IPS DF 6.9 (cell line): Measurements from ENCODE around the gene NLRP7.
"Not testable (repeated sequence)": the region's sequence is repeated elsewhere in the genome, so short reads cannot be mapped to it uniquely, and the experiment has no call there.

Source experiments
- DNase-seq: peaks from one replicate; pipeline ENCODE4 v3.0.0-alpha.2; 2013; ENCODE audit warnings: low read depth, low spot score
- H3K27ac ChIP-seq: one replicate; pipeline ENCODE4 v1.5.1; 2013; ENCODE audit warnings: low read length, control low read depth
- H3K27me3 ChIP-seq: 2 replicates; pipeline ENCODE4 v1.6.1; 2013; ENCODE audit warnings: mild to moderate bottlenecking, low read length; ENCODE audit not compliant: control insufficient read depth, insufficient read depth
- H3K36me3 ChIP-seq: 2 replicates; pipeline ENCODE4 v1.6.1; 2013; ENCODE audit warnings: low read length; ENCODE audit not compliant: control insufficient read depth, insufficient read depth
- H3K4me1 ChIP-seq: 2 replicates; pipeline ENCODE4 v1.6.1; 2013; ENCODE audit warnings: low read length; ENCODE audit not compliant: control insufficient read depth, insufficient read depth
- H3K4me3 ChIP-seq: 2 replicates; pipeline ENCODE4 v1.5.1; 2013; ENCODE audit warnings: mild to moderate bottlenecking, low read length
- H3K9me3 ChIP-seq: 2 replicates; pipeline ENCODE4 v1.6.1; 2013; ENCODE audit warnings: low read length, inconsistent platforms; ENCODE audit not compliant: control insufficient read depth, insufficient read depth
- WGBS: extraction: QIAGEN DNeasy Blood & Tissue Kit; methylation state at CpG from one replicate; pipeline ENCODE4 v1.1.7; 2013; ENCODE audit warnings: mixed read lengths, missing lambda C conversion rate; ENCODE audit not compliant: insufficient read length, insufficient coverage; 5-methylcytosine and 5-hydroxymethylcytosine counted together

Gene NLRP7

GRCh38 chr19:54947381-54947780, at the start of gene NLRP7:
Gene NLRP7, minus strand, starts transcription at chr19:54947530.
- no CpG with 5 or more reads among the region's 8 CpGs for WGBS
- Histone ChIP-seq H3K4me1 (no peaks in the 10 kb centered on the region), H3K9me3 (peaks cover 9% of the 10 kb centered on the region), H3K27me3 (no peaks in the 10 kb centered on the region), H3K36me3 (no peaks in the 10 kb centered on the region), H3K4me3 (no peak within 1 kb of the TSS), H3K27ac (no peak within 1 kb of the TSS)
- no peak for DNase-seq

GRCh38 chr19:54995561-54995960, 48.2 kb upstream of the NLRP7 start:
- Histone ChIP-seq H3K27me3 (no peaks in the 10 kb centered on the region), H3K36me3 (no peaks in the 10 kb centered on the region)
- no CpG with 5 or more reads among the region's 3 CpGs for WGBS

GRCh38 chr19:54989531-54989930, 42.2 kb upstream of the NLRP7 start:
- not testable (repeated sequence) for H3K4me3 ChIP-seq, DNase-seq, H3K4me1 ChIP-seq, H3K9me3 ChIP-seq, H3K27ac ChIP-seq, H3K36me3 ChIP-seq, H3K27me3 ChIP-seq
- no CpG with 5 or more reads among the region's 11 CpGs for WGBS

More at GRCh38 chr19:54995561-54995960, 48.2 kb upstream of the NLRP7 start:
- H3K4me1 ChIP-seq = no peaks in the 10 kb centered on the region
- no peak overlapping the region for H3K27ac ChIP-seq
- no peak overlapping the region for H3K4me3 ChIP-seq
- H3K9me3 ChIP-seq = peaks cover 3% of the 10 kb centered on the region
- no peak for DNase-seq

- DNase-seq, H3K27me3 ChIP-seq, H3K4me1 ChIP-seq, H3K36me3 ChIP-seq, H3K27ac ChIP-seq, H3K4me3 ChIP-seq: not testable (repeated sequence)
- no CpG with 5 or more reads among the region's 23 CpGs for WGBS
- H3K9me3 ChIP-seq = peaks cover 12% of the 10 kb centered on the region
Measured at GRCh38 chr19:54982562-54982961, 35.2 kb upstream of the NLRP7 start.

- not testable (repeated sequence) for DNase-seq
Measured at GRCh38 chr19:54973229-54974090, 26.1 kb upstream of the NLRP7 start.

GRCh38 chr19:54971446-54971845, 24.1 kb upstream of the NLRP7 start:
- not testable (repeated sequence) for H3K27ac ChIP-seq, H3K9me3 ChIP-seq, H3K36me3 ChIP-seq, DNase-seq, H3K27me3 ChIP-seq, H3K4me1 ChIP-seq, H3K4me3 ChIP-seq
- no CpG with 5 or more reads among the region's 5 CpGs for WGBS

More at GRCh38 chr19:54973229-54974090, 26.1 kb upstream of the NLRP7 start:
- WGBS = no CpG with 5 or more reads among the region's 19 CpGs
- H3K9me3 ChIP-seq, H3K27ac ChIP-seq, H3K4me1 ChIP-seq, H3K27me3 ChIP-seq, H3K36me3 ChIP-seq, H3K4me3 ChIP-seq: not testable (repeated sequence)

GRCh38 chr19:54969647-54970046, 22.3 kb upstream of the NLRP7 start:
- Histone ChIP-seq H3K9me3 (peaks cover 8% of the 10 kb centered on the region), H3K4me3 (no peak overlapping the region), H3K27ac (no peak overlapping the region), H3K36me3 (no peaks in the 10 kb centered on the region), H3K4me1 (no peaks in the 10 kb centered on the region), H3K27me3 (no peaks in the 10 kb centered on the region)
- no peak for DNase-seq
- WGBS = no CpG with 5 or more reads among the region's 4 CpGs

GRCh38 chr19:54967611-54968010, 20.3 kb upstream of the NLRP7 start:
- DNase-seq = no peak
- Histone ChIP-seq H3K27me3 (no peaks in the 10 kb centered on the region), H3K27ac (no peak overlapping the region), H3K4me1 (no peaks in the 10 kb centered on the region), H3K9me3 (peaks cover 5% of the 10 kb centered on the region), H3K36me3 (no peaks in the 10 kb centered on the region), H3K4me3 (no peak overlapping the region)
- no CpG with 5 or more reads among the region's 3 CpGs for WGBS

GRCh38 chr19:54965055-54965454, 17.7 kb upstream of the NLRP7 start:
- no CpG with 5 or more reads among the region's 15 CpGs for WGBS
- H3K4me3 ChIP-seq, DNase-seq, H3K9me3 ChIP-seq, H3K27ac ChIP-seq, H3K36me3 ChIP-seq, H3K4me1 ChIP-seq, H3K27me3 ChIP-seq: not testable (repeated sequence)

- WGBS = no CpG with 5 or more reads among the region's 8 CpGs
- Histone ChIP-seq H3K27me3 (no peaks in the 10 kb centered on the region), H3K4me1 (no peaks in the 10 kb centered on the region), H3K9me3 (peaks cover 1% of the 10 kb centered on the region), H3K27ac (no peak overlapping the region), H3K4me3 (no peak overlapping the region), H3K36me3 (no peaks in the 10 kb centered on the region)
- DNase-seq = no peak
Measured at GRCh38 chr19:54959840-54960239, 12.5 kb upstream of the NLRP7 start.

- Histone ChIP-seq H3K27ac (no peak overlapping the region), H3K4me3 (no peak overlapping the region), H3K4me1 (no peaks in the 10 kb centered on the region), H3K27me3 (no peaks in the 10 kb centered on the region), H3K9me3 (peaks cover 3% of the 10 kb centered on the region), H3K36me3 (no peaks in the 10 kb centered on the region)
- no CpG with 5 or more reads among the region's 11 CpGs for WGBS
- no peak for DNase-seq
Measured at GRCh38 chr19:54955376-54955775, 8.0 kb upstream of the NLRP7 start.
